HG03558 (cell line): Measurements from ENCODE around the gene FAM200B.
A peak's percentile ranks its signal among the peaks of the same experiment; 100 is the strongest.

ENCODE experiments used
- ATAC-seq: cut with Tn5 transposase; IDR thresholded peaks from one replicate; pipeline ENCODE4 v1.9.1; 2021; ENCODE audit warnings: moderate number of reproducible peaks; ENCODE audit not compliant: unreplicated experiment; ENCODE audit errors: extremely low read depth

The FAM200B gene

GRCh38 chr4:15681372-15682241, at the start of gene FAM200B:
TSS of gene FAM200B (plus strand) at chr4:15681827. CDS start at chr4:15686978, 5,151 bp downstream.
- ATAC-seq, result peak; percentile 66

GRCh38 chr4:15636818-15637217, 44.8 kb upstream of the FAM200B start:
- ATAC-seq, result no peak

DNA sequence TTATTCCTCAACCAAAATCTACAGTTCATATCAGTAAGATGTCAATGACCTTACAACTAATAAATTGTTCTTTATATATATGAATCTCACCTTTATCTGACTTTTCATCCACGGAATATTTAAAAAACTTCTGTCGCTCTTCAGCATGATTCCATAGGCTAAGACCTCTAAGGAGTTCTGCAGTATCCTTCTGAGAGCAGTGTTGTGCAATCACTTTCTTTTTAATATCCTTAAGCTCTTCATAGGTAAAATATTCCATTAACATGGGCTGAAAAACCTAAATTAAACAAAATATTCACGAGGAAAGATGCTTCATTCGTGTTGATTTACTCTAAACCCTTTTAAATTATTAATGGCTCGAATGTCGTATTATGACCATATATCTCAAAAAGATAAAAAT, 43.2 kb upstream of the FAM200B start:
- no peak for ATAC-seq

DNA sequence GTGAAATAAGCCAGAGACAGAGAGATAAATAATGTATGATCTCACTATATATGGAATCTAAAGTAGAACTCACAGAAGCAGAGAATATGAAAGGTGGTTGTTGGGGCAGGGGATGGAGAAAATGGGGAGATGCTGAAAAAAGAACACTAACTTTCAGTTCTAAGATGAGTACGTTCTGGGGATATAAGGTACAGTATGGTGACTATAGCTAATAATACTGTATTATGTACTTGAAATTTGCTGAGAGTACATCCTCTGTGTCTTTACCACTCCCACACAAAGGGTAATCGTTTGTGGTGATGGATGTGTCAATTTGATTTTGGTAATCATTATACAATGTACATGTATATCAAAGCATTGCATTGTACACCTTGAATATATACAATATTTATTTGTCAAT, 33.0 kb upstream of the FAM200B start:
- no peak for ATAC-seq

GRCh38 chr4:15649914-15650545, 31.6 kb upstream of the FAM200B start:
- no peak for ATAC-seq

DNA sequence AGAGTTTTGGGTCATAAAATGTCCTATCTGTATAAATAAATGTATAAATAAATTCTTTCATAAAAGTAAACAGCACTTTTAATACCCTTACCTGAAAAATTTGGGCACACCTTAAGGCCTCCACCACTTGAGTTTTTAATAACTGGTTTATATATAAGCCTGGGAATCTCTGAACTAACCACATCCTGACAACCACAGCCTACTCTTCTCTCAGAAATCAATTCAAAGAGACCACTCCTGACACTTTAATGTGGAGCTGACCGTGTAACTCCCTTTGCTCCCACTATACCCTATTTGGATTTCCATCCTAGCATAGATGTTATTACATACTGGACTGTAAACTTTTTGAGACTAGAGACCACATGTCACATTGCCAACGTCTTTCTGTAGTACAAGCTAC, 30.0 kb upstream of the FAM200B start:
- no peak for ATAC-seq

DNA sequence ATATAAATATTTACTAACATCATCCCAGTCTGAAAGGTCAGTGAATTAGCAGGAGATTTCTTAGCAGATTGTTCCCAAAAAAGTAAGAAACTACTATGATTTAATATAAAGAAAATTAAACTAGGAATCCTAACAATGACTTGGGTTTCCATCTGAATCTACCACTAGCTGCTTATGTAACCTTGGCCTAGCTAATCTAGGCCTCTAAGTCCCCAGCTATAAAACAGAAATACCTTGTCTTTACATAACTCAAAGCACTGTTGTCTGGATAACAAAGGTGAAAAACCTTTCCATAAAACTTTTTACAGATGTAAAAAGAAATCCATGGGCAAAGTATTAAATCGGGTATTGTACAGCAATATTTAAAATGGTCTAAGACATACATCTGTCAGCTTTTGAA, 29.4 kb upstream of the FAM200B start:
- no peak for ATAC-seq

DNA sequence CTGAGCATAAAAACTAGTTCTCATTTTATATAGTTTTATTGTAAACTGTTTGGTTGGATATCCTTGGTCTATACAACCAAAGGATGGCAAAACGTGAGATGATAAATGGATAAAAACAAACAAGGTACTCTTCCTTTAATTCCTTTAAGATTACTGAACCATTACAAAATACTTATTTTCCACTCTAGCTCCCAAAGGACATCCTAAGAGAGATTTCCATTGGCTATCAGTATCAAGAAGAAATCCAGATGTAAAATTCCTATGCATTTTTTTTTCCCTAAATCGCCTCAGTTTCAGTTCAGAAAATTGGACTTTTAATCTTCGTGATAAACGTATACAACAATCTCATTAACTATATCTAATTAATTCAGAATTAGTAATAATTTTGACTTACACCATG, 28.8 kb upstream of the FAM200B start:
- no peak for ATAC-seq

DNA sequence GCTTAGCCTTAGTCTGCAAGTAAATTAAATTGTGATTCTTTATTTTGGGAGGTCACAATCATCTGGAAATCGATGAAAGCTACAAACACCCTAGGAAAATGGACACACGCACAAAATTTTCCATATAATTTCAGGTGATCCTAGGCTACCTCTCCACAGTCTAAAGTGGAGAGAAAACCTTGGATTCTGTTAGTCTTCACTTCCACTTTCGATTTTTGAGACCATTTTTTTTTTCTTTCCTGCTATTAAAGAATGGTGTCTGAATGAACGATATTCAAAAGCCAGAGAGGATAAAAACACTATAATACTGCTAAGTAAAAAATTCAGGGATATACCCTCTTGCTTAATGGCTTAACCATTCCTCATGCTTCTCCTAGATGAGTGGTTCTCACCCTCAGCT, 28.2 kb upstream of the FAM200B start:
- no peak for ATAC-seq

GRCh38 chr4:15653864-15654592, 27.6 kb upstream of the FAM200B start:
- no peak for ATAC-seq

DNA sequence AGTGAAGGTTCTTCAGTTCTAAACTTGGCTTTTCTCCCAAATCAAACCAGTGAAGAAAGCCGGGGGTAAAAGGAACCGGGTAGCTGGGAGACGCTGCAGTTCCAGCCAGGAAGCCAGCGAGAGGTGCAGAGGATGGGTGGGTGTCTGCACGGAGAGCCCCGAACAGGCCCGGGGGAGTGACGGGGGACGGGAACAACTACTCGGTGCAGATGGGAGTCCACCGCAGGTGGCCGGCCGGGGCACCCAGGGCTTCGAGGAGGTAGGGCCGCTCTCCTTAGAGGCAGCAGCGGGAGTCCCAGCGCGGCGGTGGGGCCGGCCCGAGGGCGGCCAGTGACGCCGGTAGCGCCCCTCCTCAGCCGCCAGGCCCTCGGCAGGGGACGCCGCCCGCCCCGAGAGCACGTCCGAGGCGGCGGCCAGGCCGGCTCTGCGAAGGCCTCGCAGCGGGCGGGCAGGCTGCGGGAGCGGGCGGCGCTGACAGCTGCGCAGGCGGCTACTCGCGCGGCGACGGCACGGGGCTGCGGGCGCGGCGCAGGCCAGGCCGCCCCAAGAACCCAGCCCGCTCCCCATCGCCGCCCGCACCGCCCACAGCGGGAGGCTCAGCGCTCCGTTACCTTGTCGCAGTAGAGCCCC, 26.9 kb upstream of the FAM200B start:
- ATAC-seq, result peak; percentile 34

- peak; percentile 42 for ATAC-seq
Measured at GRCh38 chr4:15655223-15656037, 26.2 kb upstream of the FAM200B start, which contains the start of gene FBXL5. TSS of gene FBXL5 (minus strand) at chr4:15655357. CDS start at chr4:15655287, 70 bp downstream.

GRCh38 chr4:15656038-15656470, 25.6 kb upstream of the FAM200B start:
- ATAC-seq, result no peak

- ATAC-seq, result no peak
Measured at GRCh38 chr4:15657366-15657765, 24.3 kb upstream of the FAM200B start.

- ATAC-seq, result no peak
Measured at GRCh38 chr4:15658136-15658770, 23.4 kb upstream of the FAM200B start.

DNA sequence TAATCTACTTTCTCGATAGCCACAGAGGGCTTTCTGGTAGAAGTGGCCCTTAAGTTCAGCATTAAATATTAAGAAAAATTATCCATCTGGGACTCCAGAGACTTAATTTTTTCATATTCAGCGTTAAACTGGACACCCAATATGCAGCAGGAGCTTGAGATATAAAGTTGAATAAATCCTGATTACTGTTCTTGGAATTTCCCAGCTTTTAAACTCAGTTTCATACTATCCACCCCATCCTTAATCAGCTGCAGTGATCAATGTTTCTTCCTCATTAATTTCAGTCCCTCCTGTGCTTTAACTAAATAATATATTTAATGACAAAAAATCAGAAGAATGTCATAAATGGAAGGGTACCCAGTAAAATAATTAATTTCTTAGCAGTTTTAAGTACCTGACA, 22.8 kb upstream of the FAM200B start:
- ATAC-seq, result no peak

GRCh38 chr4:15659768-15660570, 21.7 kb upstream of the FAM200B start:
- no peak for ATAC-seq

- ATAC-seq, result no peak
Measured at GRCh38 chr4:15665753-15666365, 15.8 kb upstream of the FAM200B start.
